Nephron progenitor cell (in vitro differentiated cells): ENCODE measurements around the gene CD72.
A peak's percentile ranks its signal among the peaks of the same experiment; 100 is the strongest.

ENCODE experiments used
- DNase-seq: peaks from one replicate; pipeline ENCODE4 v3.0.0; 2021
- H3K27ac Mint-ChIP-seq: 2 replicates; pipeline ENCODE4 v1.8.0; 2021; ENCODE audit warnings: mild to moderate bottlenecking, moderate library complexity, mixed read lengths
- H3K27me3 Mint-ChIP-seq: 2 replicates; pipeline ENCODE4 v1.8.0; 2021; ENCODE audit warnings: mild to moderate bottlenecking, low read depth, mixed read lengths; ENCODE audit not compliant: poor library complexity
- H3K36me3 Mint-ChIP-seq: 2 replicates; pipeline ENCODE4 v1.8.0; 2021; ENCODE audit warnings: low read depth, mixed read lengths
- H3K4me1 Mint-ChIP-seq: 2 replicates; pipeline ENCODE4 v1.8.0; 2021; ENCODE audit warnings: mixed read lengths
- H3K4me3 Mint-ChIP-seq: 2 replicates; pipeline ENCODE4 v1.8.0; 2021; ENCODE audit warnings: mild to moderate bottlenecking, moderate library complexity, mixed read lengths
- H3K9me3 Mint-ChIP-seq: 2 replicates; pipeline ENCODE4 v1.8.0; 2021; ENCODE audit warnings: mild to moderate bottlenecking, moderate library complexity, mixed read lengths
- TF ChIP-seq, protein P1 (sequence below): fragments of 200-600 bp; sonication (generic); IDR thresholded peaks from 2 replicates; pipeline ENCODE4 v1.5.0; 2021; ENCODE audit warnings: antibody characterized with exemption

CD72 gene

DNA sequence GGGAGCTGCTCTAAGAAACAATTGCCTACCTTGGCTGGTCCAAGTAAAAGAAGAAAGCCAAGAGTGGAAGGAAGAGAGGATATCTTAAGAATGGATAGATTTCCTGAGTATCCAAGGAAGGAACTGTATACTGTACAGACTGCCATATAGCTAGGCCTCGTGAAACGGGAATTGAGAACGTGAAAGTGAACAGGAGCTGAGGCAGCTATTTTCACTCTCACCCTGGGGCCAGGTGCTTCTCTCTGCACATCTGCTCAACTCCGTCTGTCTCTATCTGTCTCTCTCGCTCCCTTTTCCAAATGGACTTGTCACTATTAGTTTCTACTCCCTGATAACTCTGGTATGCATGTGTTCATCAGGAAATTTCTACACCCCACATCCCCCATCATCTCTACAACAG lies 49.0 kb downstream of the CD72 start:
- H3K36me3 Mint-ChIP-seq = no peaks in the 10 kb centered on the region
- peaks cover 3% of the 10 kb centered on the region for H3K4me1 Mint-ChIP-seq
- peaks cover 2% of the 10 kb centered on the region for H3K27me3 Mint-ChIP-seq
- H3K27ac Mint-ChIP-seq = no peak overlapping the region
- no peak for DNase-seq
- TF ChIP-seq, protein P1, sequence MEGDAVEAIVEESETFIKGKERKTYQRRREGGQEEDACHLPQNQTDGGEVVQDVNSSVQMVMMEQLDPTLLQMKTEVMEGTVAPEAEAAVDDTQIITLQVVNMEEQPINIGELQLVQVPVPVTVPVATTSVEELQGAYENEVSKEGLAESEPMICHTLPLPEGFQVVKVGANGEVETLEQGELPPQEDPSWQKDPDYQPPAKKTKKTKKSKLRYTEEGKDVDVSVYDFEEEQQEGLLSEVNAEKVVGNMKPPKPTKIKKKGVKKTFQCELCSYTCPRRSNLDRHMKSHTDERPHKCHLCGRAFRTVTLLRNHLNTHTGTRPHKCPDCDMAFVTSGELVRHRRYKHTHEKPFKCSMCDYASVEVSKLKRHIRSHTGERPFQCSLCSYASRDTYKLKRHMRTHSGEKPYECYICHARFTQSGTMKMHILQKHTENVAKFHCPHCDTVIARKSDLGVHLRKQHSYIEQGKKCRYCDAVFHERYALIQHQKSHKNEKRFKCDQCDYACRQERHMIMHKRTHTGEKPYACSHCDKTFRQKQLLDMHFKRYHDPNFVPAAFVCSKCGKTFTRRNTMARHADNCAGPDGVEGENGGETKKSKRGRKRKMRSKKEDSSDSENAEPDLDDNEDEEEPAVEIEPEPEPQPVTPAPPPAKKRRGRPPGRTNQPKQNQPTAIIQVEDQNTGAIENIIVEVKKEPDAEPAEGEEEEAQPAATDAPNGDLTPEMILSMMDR = no peak
- no peak overlapping the region for H3K4me3 Mint-ChIP-seq
- no peaks in the 10 kb centered on the region for H3K9me3 Mint-ChIP-seq

DNA sequence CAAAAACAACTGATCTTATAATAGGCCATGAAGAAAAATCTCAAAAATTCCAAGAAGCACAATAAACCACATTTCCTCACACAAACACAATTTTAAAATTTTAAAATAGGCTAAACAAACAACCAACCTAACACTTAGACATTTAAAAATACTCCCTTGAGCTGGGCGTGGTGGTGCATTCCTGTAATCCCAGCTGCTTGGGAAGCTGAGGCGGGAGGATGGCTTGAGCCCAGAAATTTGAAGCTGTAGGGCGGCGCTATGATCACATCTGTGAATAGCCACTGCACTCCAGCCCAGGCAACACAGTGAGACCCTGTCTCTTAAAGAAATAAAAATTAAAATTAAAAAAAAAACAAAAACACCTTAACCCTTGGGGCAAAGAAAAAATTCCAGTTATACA lies 50.0 kb downstream of the CD72 start:
- TF ChIP-seq, protein P1 = no peak
- H3K4me3 Mint-ChIP-seq = no peak overlapping the region
- no peak for DNase-seq
- H3K4me1 Mint-ChIP-seq = peaks cover 13% of the 10 kb centered on the region
- H3K27me3 Mint-ChIP-seq = peaks cover 5% of the 10 kb centered on the region
- H3K36me3 Mint-ChIP-seq = no peaks in the 10 kb centered on the region
- no peak overlapping the region for H3K27ac Mint-ChIP-seq
- no peaks in the 10 kb centered on the region for H3K9me3 Mint-ChIP-seq

DNA sequence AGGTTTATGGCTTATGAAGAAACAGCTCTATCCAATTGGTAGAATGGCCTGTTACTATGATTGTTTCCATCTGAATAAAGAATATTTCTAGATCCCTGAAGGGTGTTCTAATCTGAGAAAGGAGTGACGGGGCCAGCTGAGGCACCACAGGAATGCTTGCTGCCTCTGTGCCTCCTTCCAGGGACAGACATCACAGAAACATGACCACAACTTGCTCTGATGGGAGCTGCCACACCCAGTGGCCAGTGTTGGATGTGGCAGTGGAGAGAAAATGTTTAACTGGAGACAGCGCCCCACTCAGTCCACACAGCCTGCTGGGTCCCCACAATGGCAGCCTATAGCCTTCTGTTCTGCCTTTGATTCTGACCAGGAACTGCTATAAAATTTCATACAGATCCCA lies 51.8 kb downstream of the CD72 start:
- TF ChIP-seq, protein P1 = no peak
- H3K27ac Mint-ChIP-seq = no peak overlapping the region
- DNase-seq = no peak
- no peaks in the 10 kb centered on the region for H3K36me3 Mint-ChIP-seq
- peaks cover 13% of the 10 kb centered on the region for H3K4me1 Mint-ChIP-seq
- H3K9me3 Mint-ChIP-seq = no peaks in the 10 kb centered on the region
- H3K4me3 Mint-ChIP-seq = no peak overlapping the region
- H3K27me3 Mint-ChIP-seq = peaks cover 9% of the 10 kb centered on the region

GRCh38 chr9:35564658-35565061 lies 53.6 kb downstream of the CD72 start:
- Mint-ChIP-seq H3K36me3 (no peaks in the 10 kb centered on the region), H3K4me3 (no peak overlapping the region), H3K9me3 (no peaks in the 10 kb centered on the region), H3K27ac (no peak overlapping the region), H3K4me1 (peaks cover 13% of the 10 kb centered on the region), H3K27me3 (peaks cover 9% of the 10 kb centered on the region)
- no peak for DNase-seq
- TF ChIP-seq, protein P1 = no peak

- Mint-ChIP-seq H3K27me3 (peaks cover 9% of the 10 kb centered on the region), H3K4me3 (peak overlapping the region; percentile 59), H3K4me1 (peaks cover 17% of the 10 kb centered on the region), H3K9me3 (no peaks in the 10 kb centered on the region), H3K27ac (peak overlapping the region; percentile 88), H3K36me3 (peaks cover 5% of the 10 kb centered on the region)
- DNase-seq = peak; percentile 57
- TF ChIP-seq, protein P1 = no peak
These were observed 54.4 kb downstream of the CD72 start for GRCh38 chr9:35563791-35564197.

DNA sequence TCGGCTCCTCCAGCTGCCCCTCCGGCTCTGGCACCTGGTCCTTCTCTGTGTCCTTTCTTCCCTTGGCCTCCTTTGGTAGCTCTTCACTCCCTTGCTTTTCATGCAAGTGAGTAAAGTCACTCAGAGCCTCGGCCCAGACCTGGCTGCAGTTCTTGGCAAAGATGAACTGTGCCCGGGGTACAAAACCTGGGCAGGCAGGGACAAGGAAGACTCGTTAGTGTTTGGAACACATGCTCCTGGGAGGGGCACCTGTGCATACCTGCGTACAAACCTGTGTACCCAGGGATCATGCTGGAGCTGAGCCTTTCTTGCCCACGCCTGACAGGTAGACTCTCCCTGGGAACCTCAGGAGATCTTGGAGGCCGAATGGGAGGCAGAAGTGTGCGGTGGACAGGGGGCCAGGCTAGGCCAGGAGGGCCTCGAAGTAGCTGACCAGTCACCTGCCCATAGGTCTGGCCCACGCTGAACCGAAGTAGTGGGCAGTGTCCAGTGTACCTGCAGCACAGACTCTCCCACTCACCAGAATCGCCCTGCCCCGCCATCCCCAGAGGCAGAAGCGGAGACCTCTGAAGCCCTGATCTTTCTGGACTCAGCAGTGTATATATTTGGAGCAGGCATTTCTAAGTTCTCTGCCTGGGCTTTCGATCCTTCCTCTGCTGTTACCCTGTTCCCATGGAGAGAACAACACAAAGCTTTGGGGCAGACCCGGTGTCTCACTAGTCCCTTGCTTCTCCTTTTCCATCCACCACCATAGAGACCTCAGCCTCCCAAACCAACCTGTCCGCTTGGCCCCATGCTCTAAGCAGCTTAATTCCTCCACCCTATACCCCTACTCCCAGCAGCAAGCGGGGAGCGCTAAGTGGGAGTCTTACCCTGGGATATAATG lies 55.1 kb downstream of the CD72 start:
- H3K27ac Mint-ChIP-seq = peak overlapping the region; percentile 88

More for the DNA sequence above, 55.1 kb downstream of the CD72 start:
- Mint-ChIP-seq H3K9me3 (no peaks in the 10 kb centered on the region), H3K4me3 (peak overlapping the region; percentile 59), H3K27me3 (peaks cover 9% of the 10 kb centered on the region), H3K36me3 (peaks cover 8% of the 10 kb centered on the region), H3K4me1 (peaks cover 22% of the 10 kb centered on the region)
- DNase-seq = no peak
- TF ChIP-seq, protein P1 = no peak
